Smooth muscle cell (in vitro differentiated cells): ENCODE measurements around the gene TMEM120A. TPM values are rescaled to one million over a fixed set of nuclear protein-coding genes. Genes with fewer than 3 reads are reported as not detected.

Experiments used
- DNase-seq: peaks from one replicate; lab custom pipeline; 2025; ENCODE audit not compliant: unreplicated experiment; lab: John Stamatoyannopoulos, UW
- H2AFZ ChIP-seq: fragments of 200-600 bp; sonication (generic); 2 replicates; pipeline ENCODE4 v1.6.0; 2016; ENCODE audit warnings: antibody characterized with exemption, low read depth, mild to moderate bottlenecking
- H3F3A ChIP-seq: fragments of 200-600 bp; sonication (generic); 2 replicates; pipeline ENCODE4 v1.6.0; 2017; ENCODE audit warnings: antibody characterized with exemption, low read depth
- H3K27ac ChIP-seq: fragments of 200-600 bp; sonication (generic); 2 replicates; pipeline ENCODE4 v1.5.1; 2016; ENCODE audit warnings: low read depth, mild to moderate bottlenecking
- H3K27me3 ChIP-seq: fragments of 200-600 bp; sonication (generic); 2 replicates; pipeline ENCODE4 v1.6.1; 2016; ENCODE audit warnings: low read depth, mild to moderate bottlenecking
- H3K36me3 ChIP-seq: fragments of 200-600 bp; sonication (generic); 2 replicates; pipeline ENCODE4 v1.5.1; 2016; ENCODE audit warnings: low read depth
- H3K4me1 ChIP-seq: fragments of 200-600 bp; sonication (generic); 2 replicates; pipeline ENCODE4 v1.5.1; 2016; ENCODE audit warnings: low read depth
- H3K4me2 ChIP-seq: fragments of 200-600 bp; sonication (generic); 2 replicates; pipeline ENCODE4 v1.6.0; 2016; ENCODE audit warnings: mild to moderate bottlenecking
- H3K4me3 ChIP-seq: fragments of 200-600 bp; sonication (generic); 2 replicates; pipeline ENCODE4 v1.5.1; 2016; ENCODE audit warnings: mild to moderate bottlenecking
- H3K79me2 ChIP-seq: fragments of 200-600 bp; sonication (generic); 2 replicates; pipeline ENCODE4 v1.6.0; 2016; ENCODE audit warnings: low read depth, mild to moderate bottlenecking
- H3K9ac ChIP-seq: fragments of 200-600 bp; sonication (generic); 2 replicates; pipeline ENCODE4 v1.6.0; 2016; ENCODE audit warnings: low read depth
- H3K9me3 ChIP-seq: fragments of 200-600 bp; sonication (generic); replicated peaks from 2 replicates; pipeline ENCODE4 v1.5.1; 2016; ENCODE audit warnings: low read depth
- H4K20me1 ChIP-seq: fragments of 200-600 bp; sonication (generic); 2 replicates; pipeline ENCODE4 v1.6.0; 2016; ENCODE audit warnings: low read depth
- WGBS: methylation state at CpG from one replicate; pipeline ENCODE4 v1.1.7; 2016; ENCODE audit warnings: low lambda C conversion rate; 5-methylcytosine and 5-hydroxymethylcytosine counted together
- polyA plus RNA-seq: library from polyadenylated mRNA; unstranded; fragments of >200 nt; fragmentation: Nextera tagmentation; extraction: Ambion mirVana; gene quantifications from 2 replicates; pipeline ENCODE4 v1.2.1, GENCODE V29; 2016
- total RNA-seq: library from RNA; depleted of rRNA; stranded (reverse); fragments of >200 nt; gene quantifications from 2 replicates; pipeline ENCODE4 v1.2.3, GENCODE V29; 2014
- TF ChIP-seq, protein P1 (sequence below): fragments of 200-600 bp; sonication (generic); IDR thresholded peaks from 2 replicates; pipeline ENCODE4 v1.5.1; 2017; ENCODE audit warnings: borderline replicate concordance, mild to moderate bottlenecking, antibody characterized with exemption; ENCODE audit not compliant: insufficient read depth, poor library complexity, severe bottlenecking

The TMEM120A gene
- total and polyA plus RNA-seq, 2 experiments from 2014 or later = 20.3 to 37.2 TPM

DNA sequence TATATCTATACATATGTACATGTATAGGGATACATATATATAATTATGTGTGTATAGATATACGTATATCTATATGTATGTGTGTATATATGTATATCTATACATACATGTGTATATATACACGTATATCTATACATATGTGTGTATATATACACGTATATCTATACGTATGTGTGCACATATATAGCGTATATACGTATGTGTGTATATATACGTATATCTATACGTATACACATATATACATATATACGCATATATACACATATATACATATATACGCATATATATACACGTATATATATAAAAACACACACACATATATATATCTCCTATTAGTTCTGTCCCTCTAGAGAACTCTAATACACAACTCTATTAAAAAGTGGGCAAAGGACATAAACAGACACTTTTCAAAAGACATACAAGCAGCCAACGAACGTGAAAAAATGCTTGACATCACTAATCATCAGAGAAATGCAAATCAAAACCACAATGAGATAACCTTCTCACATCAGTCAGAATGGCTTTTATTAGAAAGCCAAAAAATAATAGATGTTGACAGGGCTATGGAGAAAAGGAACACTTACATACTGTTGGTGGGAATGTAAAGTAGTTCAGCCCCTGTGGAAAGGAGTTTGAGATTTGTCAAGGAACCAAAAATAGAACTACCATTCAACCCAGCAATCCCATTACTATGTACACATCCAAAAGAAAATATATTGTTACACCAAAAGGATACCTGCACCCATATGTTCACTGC, 22.0 kb upstream of the TMEM120A start:
- H3K4me1 ChIP-seq = no peaks in the 10 kb centered on the region
- no peak for DNase-seq
- no peak overlapping the region for H2AFZ ChIP-seq
- 95% methylated on average over 13 of the region's 13 CpGs for WGBS
- H3K4me3 ChIP-seq = no peak overlapping the region
- TF ChIP-seq, protein P1, sequence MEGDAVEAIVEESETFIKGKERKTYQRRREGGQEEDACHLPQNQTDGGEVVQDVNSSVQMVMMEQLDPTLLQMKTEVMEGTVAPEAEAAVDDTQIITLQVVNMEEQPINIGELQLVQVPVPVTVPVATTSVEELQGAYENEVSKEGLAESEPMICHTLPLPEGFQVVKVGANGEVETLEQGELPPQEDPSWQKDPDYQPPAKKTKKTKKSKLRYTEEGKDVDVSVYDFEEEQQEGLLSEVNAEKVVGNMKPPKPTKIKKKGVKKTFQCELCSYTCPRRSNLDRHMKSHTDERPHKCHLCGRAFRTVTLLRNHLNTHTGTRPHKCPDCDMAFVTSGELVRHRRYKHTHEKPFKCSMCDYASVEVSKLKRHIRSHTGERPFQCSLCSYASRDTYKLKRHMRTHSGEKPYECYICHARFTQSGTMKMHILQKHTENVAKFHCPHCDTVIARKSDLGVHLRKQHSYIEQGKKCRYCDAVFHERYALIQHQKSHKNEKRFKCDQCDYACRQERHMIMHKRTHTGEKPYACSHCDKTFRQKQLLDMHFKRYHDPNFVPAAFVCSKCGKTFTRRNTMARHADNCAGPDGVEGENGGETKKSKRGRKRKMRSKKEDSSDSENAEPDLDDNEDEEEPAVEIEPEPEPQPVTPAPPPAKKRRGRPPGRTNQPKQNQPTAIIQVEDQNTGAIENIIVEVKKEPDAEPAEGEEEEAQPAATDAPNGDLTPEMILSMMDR = no peak
- no peak overlapping the region for H3K27ac ChIP-seq
- no peak overlapping the region for H3K9ac ChIP-seq
- H3K36me3 ChIP-seq = peaks cover 7% of the 10 kb centered on the region
- no peaks in the 10 kb centered on the region for H3K9me3 ChIP-seq
- H3K79me2 ChIP-seq = no peaks in the 10 kb centered on the region
- no peak overlapping the region for H3K4me2 ChIP-seq
- no peaks in the 10 kb centered on the region for H4K20me1 ChIP-seq
- H3K27me3 ChIP-seq = no peaks in the 10 kb centered on the region
- no peaks in the 10 kb centered on the region for H3F3A ChIP-seq

DNA sequence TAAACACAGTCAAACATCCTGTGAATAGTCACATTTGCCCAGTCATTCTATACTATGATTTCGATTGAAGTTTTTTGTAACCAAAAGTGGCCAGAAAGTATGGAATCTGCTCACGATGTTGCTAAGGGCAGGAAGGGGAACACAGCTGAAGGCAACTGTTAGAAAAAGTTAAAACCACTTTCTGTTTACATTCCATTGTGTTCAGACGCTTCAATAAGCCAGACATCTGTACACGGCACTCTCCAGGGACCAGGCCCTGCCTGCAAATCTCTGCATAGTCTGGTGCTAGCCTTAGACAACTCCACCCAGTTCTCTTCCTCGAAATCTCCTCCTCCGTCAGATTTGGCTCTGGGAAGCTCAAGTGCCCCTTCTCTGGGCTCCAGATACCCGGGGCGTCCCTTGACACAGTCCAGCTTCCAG, 17.1 kb upstream of the TMEM120A start:
- H3K9ac ChIP-seq = no peak overlapping the region
- no peak overlapping the region for H3K4me3 ChIP-seq
- no peaks in the 10 kb centered on the region for H4K20me1 ChIP-seq
- no peaks in the 10 kb centered on the region for H3K9me3 ChIP-seq
- H3K27ac ChIP-seq = peak overlapping the region; percentile 59
- H3K4me2 ChIP-seq = peak overlapping the region; percentile 48
- no peaks in the 10 kb centered on the region for H3K27me3 ChIP-seq
- no peak for DNase-seq
- peaks cover 1% of the 10 kb centered on the region for H3K36me3 ChIP-seq
- TF ChIP-seq, protein P1 = no peak
- no peaks in the 10 kb centered on the region for H3K4me1 ChIP-seq
- H3F3A ChIP-seq = no peaks in the 10 kb centered on the region
- 36% methylated on average over 8 of the region's 8 CpGs for WGBS
- H3K79me2 ChIP-seq = no peaks in the 10 kb centered on the region
- H2AFZ ChIP-seq = no peak overlapping the region

DNA sequence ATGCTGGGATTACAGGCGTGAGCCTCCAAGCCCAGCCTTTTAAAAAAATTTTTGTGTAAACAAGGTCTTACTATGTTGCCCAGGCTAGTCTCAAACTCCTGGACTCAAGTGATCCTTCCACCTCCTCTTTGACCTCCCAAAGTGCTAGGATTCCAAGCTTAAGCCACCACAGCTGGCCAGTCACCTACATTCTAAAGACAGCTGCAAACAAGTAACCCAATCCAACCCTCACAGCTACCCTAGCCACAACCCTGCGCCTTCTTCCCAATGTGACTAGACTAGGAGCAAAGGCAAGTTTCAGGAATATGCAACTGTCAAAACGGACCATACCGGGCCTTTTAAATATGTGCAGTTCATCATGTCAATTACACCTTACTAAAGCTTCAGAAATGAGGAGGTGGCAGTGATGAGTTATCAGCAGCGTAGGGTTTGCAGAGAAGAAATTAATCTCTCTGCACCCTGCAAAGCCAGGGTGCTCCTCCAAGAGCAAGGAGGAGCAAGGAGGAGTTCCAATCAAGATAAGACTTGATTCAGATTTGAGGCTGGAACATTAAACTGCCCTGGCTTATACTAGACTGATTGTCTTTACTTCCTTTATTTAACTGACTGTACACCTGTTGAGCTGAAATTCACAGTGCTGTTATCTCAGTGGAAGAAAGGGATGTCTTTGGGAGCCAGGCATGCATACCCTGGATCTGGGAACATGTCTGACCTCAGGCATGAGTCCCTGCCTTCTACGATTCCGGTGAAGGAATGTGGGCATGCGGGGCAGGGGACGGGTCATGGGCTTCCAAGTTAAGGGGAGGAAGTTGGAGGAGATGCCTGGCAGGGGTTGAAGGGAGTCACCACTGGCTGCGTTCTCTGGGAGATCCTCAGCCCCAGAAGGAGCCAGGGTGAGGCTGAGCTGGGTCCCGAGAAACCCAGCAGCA, 15.5 kb upstream of the TMEM120A start:
- Histone ChIP-seq H3K9ac (no peak overlapping the region), H3K4me1 (no peaks in the 10 kb centered on the region), H3K27ac (no peak overlapping the region), H3K79me2 (no peaks in the 10 kb centered on the region), H2AFZ (no peak overlapping the region), H3K9me3 (no peaks in the 10 kb centered on the region), H3K4me3 (no peak overlapping the region), H3K36me3 (no peaks in the 10 kb centered on the region), H3K27me3 (no peaks in the 10 kb centered on the region), H3K4me2 (no peak overlapping the region), H4K20me1 (no peaks in the 10 kb centered on the region), H3F3A (no peaks in the 10 kb centered on the region)
- WGBS = 91% methylated on average over 11 of the region's 11 CpGs
- DNase-seq = no peak
- TF ChIP-seq, protein P1 = no peak
